ENCODE data around the gene ADGRV1. TPM values are rescaled to one million over a fixed set of nuclear protein-coding genes. Genes with fewer than 3 reads are reported as not detected.
"Not testable (repeated sequence)": the region's sequence is repeated elsewhere in the genome, so short reads cannot be mapped to it uniquely, and the experiment has no call there.

ADGRV1 gene
- total RNA-seq, 2 experiments from 2014 or later: 0.26 TPM; not detected in 1

DNA sequence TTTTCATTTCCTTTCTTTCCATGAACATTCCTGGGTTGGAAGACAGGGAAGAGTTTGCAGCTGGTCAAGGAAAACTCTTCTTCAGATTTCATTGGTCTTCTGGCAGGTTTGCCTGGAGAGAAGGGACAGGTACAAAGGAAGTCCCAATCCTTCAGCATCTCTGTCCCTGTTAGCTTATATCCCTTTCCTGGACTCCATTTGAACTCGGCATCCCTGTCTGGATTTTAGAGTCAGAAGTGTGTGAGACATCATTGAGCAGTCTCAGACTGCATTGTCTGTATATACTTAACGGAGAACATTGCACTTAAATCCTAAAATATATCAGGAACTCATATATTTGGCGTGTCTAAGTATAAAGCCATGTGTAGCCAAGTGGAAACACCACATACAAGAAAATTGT, 54.9 kb downstream of the ADGRV1 start:
- Mint-ChIP-seq H3K36me3 (ENCODE audit: low read depth) (no peaks in the 10 kb centered on the region), H3K4me3 (no peak overlapping the region), H3K9me3 (ENCODE audit: insufficient read depth) (no peaks in the 10 kb centered on the region), H3K4me1 (ENCODE audit: low read depth) (no peaks in the 10 kb centered on the region), H3K27ac (no peak overlapping the region), H3K27me3 (ENCODE audit: low read depth) (no peaks in the 10 kb centered on the region)
- no peak for DNase-seq
- ATAC-seq: no peak
- CTCF ChIA-PET: no interaction called here
- POLR2A ChIA-PET: interaction anchor here (0.6 kb wide), 1 partner anchor 223 kb away, joined by 3 read pairs; no protein-coding TSS in a partner anchor

GRCh38 chr5:90613918-90614504, 55.4 kb downstream of the ADGRV1 start:
- H3K27me3 Mint-ChIP-seq (ENCODE audit: low read depth): no peaks in the 10 kb centered on the region
- DNase-seq (no peak), ATAC-seq (no peak)
- no peak overlapping the region for H3K27ac Mint-ChIP-seq
- no peaks in the 10 kb centered on the region for H3K9me3 Mint-ChIP-seq (ENCODE audit: insufficient read depth)
- no peaks in the 10 kb centered on the region for H3K36me3 Mint-ChIP-seq (ENCODE audit: low read depth)
- ChIA-PET POLR2A (interaction anchor here (0.6 kb wide), 1 partner anchor 223 kb away, joined by 3 read pairs; no protein-coding TSS in a partner anchor), CTCF (interaction anchor here (1.0 kb wide), 1 partner anchor 15 kb away, joined by 4 read pairs; no protein-coding TSS in a partner anchor)
- no peaks in the 10 kb centered on the region for H3K4me1 Mint-ChIP-seq (ENCODE audit: low read depth)
- H3K4me3 Mint-ChIP-seq: no peak overlapping the region

DNA sequence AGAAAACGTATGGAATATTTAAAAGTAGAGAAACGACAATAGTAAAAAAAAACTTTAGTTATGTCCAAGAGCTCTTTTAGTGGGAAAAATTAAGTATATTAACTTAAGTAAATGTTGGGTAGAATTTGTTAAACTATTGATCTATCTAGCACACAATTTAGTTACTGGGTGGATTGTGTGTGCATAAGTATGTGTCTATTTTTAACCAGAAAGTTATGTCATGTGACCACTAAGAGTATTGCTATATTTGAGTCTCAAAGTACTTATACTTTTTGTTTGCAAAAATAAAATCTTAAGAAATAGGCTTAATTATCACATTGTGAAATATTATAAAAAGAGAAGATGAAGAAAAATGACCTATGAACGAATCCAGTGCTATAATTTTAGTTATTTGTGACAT, 56.8 kb downstream of the ADGRV1 start:
- CTCF ChIA-PET: no interaction called here
- no peak overlapping the region for H3K4me3 Mint-ChIP-seq
- H3K36me3 Mint-ChIP-seq (ENCODE audit: low read depth): no peaks in the 10 kb centered on the region
- POLR2A ChIA-PET: no interaction called here
- H3K9me3 Mint-ChIP-seq (ENCODE audit: insufficient read depth): no peaks in the 10 kb centered on the region
- H3K27me3 Mint-ChIP-seq (ENCODE audit: low read depth): no peaks in the 10 kb centered on the region
- H3K27ac Mint-ChIP-seq: no peak overlapping the region
- DNase-seq (no peak), ATAC-seq (no peak)
- no peaks in the 10 kb centered on the region for H3K4me1 Mint-ChIP-seq (ENCODE audit: low read depth)

- Mint-ChIP-seq H3K4me1 (ENCODE audit: low read depth) (no peaks in the 10 kb centered on the region), H3K27ac (no peak overlapping the region), H3K9me3 (ENCODE audit: insufficient read depth) (no peaks in the 10 kb centered on the region), H3K27me3 (ENCODE audit: low read depth) (no peaks in the 10 kb centered on the region), H3K4me3 (no peak overlapping the region), H3K36me3 (ENCODE audit: low read depth) (no peaks in the 10 kb centered on the region)
- ChIA-PET POLR2A (no interaction called here), CTCF (no interaction called here)
- ATAC-seq: no peak
- no peak for DNase-seq
Observed at GRCh38 chr5:90618071-90618470, 59.5 kb downstream of the ADGRV1 start.

GRCh38 chr5:90619762-90620161, 61.2 kb downstream of the ADGRV1 start:
- H3K4me1 Mint-ChIP-seq (ENCODE audit: low read depth); POLR2A ChIA-PET; H3K27me3 Mint-ChIP-seq (ENCODE audit: low read depth); H3K27ac Mint-ChIP-seq; H3K4me3 Mint-ChIP-seq; DNase-seq; H3K36me3 Mint-ChIP-seq (ENCODE audit: low read depth); H3K9me3 Mint-ChIP-seq (ENCODE audit: insufficient read depth); ATAC-seq; CTCF ChIA-PET: not testable (repeated sequence)

- ChIA-PET POLR2A (no interaction called here), CTCF (no interaction called here)
- DNase-seq (no peak), ATAC-seq (no peak)
- no peak overlapping the region for H3K27ac Mint-ChIP-seq
- no peaks in the 10 kb centered on the region for H3K9me3 Mint-ChIP-seq (ENCODE audit: insufficient read depth)
- no peaks in the 10 kb centered on the region for H3K4me1 Mint-ChIP-seq (ENCODE audit: low read depth)
- no peak overlapping the region for H3K4me3 Mint-ChIP-seq
- no peaks in the 10 kb centered on the region for H3K27me3 Mint-ChIP-seq (ENCODE audit: low read depth)
- H3K36me3 Mint-ChIP-seq (ENCODE audit: low read depth): no peaks in the 10 kb centered on the region
Observed at GRCh38 chr5:90621848-90622247, 63.3 kb downstream of the ADGRV1 start.

- Mint-ChIP-seq H3K4me1 (ENCODE audit: low read depth) (no peaks in the 10 kb centered on the region), H3K4me3 (no peak overlapping the region), H3K27me3 (ENCODE audit: low read depth) (no peaks in the 10 kb centered on the region), H3K27ac (no peak overlapping the region), H3K36me3 (ENCODE audit: low read depth) (no peaks in the 10 kb centered on the region), H3K9me3 (ENCODE audit: insufficient read depth) (no peaks in the 10 kb centered on the region)
- no peak for ATAC-seq
- CTCF ChIA-PET: no interaction called here
- POLR2A ChIA-PET: no interaction called here
- no peak for DNase-seq
Observed at GRCh38 chr5:90626493-90626892, 67.9 kb downstream of the ADGRV1 start.

DNA sequence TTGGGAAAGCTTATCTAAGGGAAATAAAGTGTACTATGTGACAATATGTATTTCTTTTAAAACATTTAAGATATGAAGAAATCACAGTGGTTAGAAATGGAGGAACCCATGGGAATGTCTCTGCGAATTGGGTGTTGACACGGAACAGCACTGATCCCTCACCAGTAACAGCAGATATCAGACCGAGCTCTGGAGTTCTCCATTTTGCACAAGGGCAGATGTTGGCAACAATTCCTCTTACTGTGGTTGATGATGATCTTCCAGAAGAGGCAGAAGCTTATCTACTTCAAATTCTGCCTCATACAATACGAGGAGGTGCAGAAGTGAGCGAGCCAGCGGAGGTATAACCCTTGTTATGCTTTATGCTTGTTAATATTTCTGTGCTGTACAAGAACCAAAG, 69.9 kb downstream of the ADGRV1 start:
- Mint-ChIP-seq H3K27me3 (ENCODE audit: low read depth) (no peaks in the 10 kb centered on the region), H3K9me3 (ENCODE audit: insufficient read depth) (no peaks in the 10 kb centered on the region), H3K36me3 (ENCODE audit: low read depth) (no peaks in the 10 kb centered on the region), H3K4me3 (no peak overlapping the region), H3K4me1 (ENCODE audit: low read depth) (no peaks in the 10 kb centered on the region), H3K27ac (no peak overlapping the region)
- ATAC-seq (no peak), DNase-seq (no peak)
- ChIA-PET CTCF (no interaction called here), POLR2A (no interaction called here)

DNA sequence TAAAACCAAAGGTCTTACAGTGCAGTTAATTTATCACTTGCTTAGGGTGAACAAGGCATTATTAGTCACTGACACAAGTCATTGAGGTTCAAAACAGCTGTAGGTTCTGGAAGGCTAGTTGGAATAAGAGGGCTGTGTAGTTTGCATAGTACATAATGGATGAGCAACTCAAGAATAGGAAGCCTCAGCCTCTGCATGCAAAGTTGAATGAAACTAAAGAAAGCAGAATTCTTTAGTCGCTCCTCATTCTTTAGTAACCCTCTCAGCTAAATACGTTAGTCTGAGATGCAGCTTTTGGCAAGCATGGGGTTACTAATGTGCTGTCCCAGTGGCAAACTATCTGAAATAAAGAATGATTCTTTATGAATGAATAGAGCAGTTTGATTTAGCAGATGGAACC, 74.2 kb downstream of the ADGRV1 start:
- Mint-ChIP-seq H3K36me3 (ENCODE audit: low read depth) (no peaks in the 10 kb centered on the region), H3K27me3 (ENCODE audit: low read depth) (peaks cover 3% of the 10 kb centered on the region), H3K27ac (no peak overlapping the region), H3K4me1 (ENCODE audit: low read depth) (no peaks in the 10 kb centered on the region), H3K4me3 (no peak overlapping the region), H3K9me3 (ENCODE audit: insufficient read depth) (no peaks in the 10 kb centered on the region)
- ATAC-seq (no peak), DNase-seq (no peak)
- ChIA-PET CTCF (no interaction called here), POLR2A (no interaction called here)

DNA sequence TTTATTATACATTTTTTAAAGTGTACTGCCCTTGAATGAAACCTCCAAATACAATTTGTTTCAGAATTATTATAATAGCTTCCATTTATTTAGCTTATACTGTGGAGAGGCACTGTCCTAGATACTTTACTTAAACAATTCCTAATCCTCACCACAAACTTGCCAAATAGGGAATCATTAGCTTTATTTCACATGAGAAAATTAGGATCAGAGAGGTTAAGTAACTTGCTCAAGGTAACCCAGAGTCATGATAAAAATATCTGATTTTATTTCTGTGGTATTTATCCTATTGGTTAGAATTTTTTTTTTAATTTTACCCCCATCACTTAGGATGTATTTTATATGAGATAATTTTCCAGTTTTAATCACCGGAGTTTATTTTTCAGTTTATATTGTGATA, 78.4 kb downstream of the ADGRV1 start:
- H3K4me1 Mint-ChIP-seq (ENCODE audit: low read depth): no peaks in the 10 kb centered on the region
- POLR2A ChIA-PET: no interaction called here

GRCh38 chr5:90637731-90638130, 79.1 kb downstream of the ADGRV1 start:
- no peaks in the 10 kb centered on the region for H3K4me1 Mint-ChIP-seq (ENCODE audit: low read depth)

More for the DNA sequence above, 78.4 kb downstream of the ADGRV1 start:
- no peaks in the 10 kb centered on the region for H3K36me3 Mint-ChIP-seq (ENCODE audit: low read depth)
- no peaks in the 10 kb centered on the region for H3K9me3 Mint-ChIP-seq (ENCODE audit: insufficient read depth)
- CTCF ChIA-PET: interaction anchor here (1.1 kb wide), 1 partner anchor 146 kb away, joined by 3 read pairs; no protein-coding TSS in a partner anchor
- ATAC-seq (no peak), DNase-seq (no peak)
- no peak overlapping the region for H3K4me3 Mint-ChIP-seq
- H3K27ac Mint-ChIP-seq: no peak overlapping the region
- peaks cover 6% of the 10 kb centered on the region for H3K27me3 Mint-ChIP-seq (ENCODE audit: low read depth)

DNA sequence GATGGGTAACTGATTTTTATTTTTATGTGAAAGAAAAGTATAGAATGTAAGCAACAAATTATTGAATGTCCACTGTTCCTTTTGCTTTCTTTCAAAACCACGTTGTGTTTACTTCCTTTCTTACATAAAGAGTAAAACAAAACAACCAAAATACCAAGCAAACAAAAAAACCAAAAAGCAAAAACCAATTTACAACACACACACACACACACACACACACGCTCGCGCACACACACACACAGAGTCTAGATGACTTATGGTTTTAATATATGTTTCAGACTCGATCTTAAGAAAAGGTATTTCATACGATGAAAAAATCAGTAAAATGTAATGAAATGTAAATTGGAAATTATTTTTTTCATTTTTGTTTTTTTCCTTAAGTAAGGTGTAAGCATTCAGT, 80.3 kb downstream of the ADGRV1 start:
- no peaks in the 10 kb centered on the region for H3K9me3 Mint-ChIP-seq (ENCODE audit: insufficient read depth)
- POLR2A ChIA-PET: no interaction called here
- CTCF ChIA-PET: no interaction called here

More at GRCh38 chr5:90637731-90638130, 79.1 kb downstream of the ADGRV1 start:
- ChIA-PET POLR2A (no interaction called here), CTCF (no interaction called here)
- Mint-ChIP-seq H3K36me3 (ENCODE audit: low read depth) (no peaks in the 10 kb centered on the region), H3K27ac (no peak overlapping the region), H3K9me3 (ENCODE audit: insufficient read depth) (no peaks in the 10 kb centered on the region), H3K4me3 (no peak overlapping the region), H3K27me3 (ENCODE audit: low read depth) (peaks cover 6% of the 10 kb centered on the region)
- ATAC-seq (no peak), DNase-seq (no peak)

DNA sequence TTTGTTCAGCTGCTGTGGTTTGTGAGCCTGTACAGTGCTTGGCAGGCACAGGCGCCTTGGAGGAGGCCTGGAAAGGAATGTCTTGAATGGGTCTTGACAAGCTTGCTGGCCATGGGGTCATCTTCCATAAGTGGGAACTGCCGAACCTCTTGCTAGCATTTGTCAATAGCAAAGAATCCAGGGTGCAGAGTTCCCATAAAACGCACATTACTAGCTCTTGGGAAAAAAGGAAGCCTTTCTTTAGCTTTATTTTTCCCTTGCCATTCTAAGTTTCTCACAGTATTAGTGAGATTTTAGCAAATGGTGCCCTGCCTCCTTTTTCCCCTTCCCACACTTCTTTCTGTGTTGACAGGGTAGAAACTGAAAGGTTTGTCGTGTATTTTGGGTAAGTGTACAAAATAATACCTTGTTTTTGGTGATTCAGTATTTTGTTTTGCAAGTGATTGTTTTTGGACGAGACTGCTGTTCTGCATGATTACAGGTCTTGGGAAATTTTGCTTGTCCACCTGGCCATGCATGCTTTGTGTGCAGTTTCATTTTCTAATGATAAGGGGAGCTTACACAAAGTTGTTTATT, 82.0 kb downstream of the ADGRV1 start:
- H3K36me3 Mint-ChIP-seq (ENCODE audit: low read depth): no peaks in the 10 kb centered on the region
- no peak overlapping the region for H3K4me3 Mint-ChIP-seq
- H3K9me3 Mint-ChIP-seq (ENCODE audit: insufficient read depth): no peaks in the 10 kb centered on the region
- CTCF ChIA-PET: no interaction called here
- H3K27me3 Mint-ChIP-seq (ENCODE audit: low read depth): peaks cover 2% of the 10 kb centered on the region
- POLR2A ChIA-PET: no interaction called here
- DNase-seq (no peak), ATAC-seq (no peak)
- no peak overlapping the region for H3K27ac Mint-ChIP-seq
- H3K4me1 Mint-ChIP-seq (ENCODE audit: low read depth): no peaks in the 10 kb centered on the region

More for the DNA sequence above, 80.3 kb downstream of the ADGRV1 start:
- no peaks in the 10 kb centered on the region for H3K36me3 Mint-ChIP-seq (ENCODE audit: low read depth)
- no peak overlapping the region for H3K27ac Mint-ChIP-seq
- peaks cover 6% of the 10 kb centered on the region for H3K27me3 Mint-ChIP-seq (ENCODE audit: low read depth)
- DNase-seq (no peak), ATAC-seq (no peak)
- no peak overlapping the region for H3K4me3 Mint-ChIP-seq
- H3K4me1 Mint-ChIP-seq (ENCODE audit: low read depth): no peaks in the 10 kb centered on the region

Measured in activated CD8-positive, alpha-beta T cell treated with anti-CD3 and anti-CD28 coated beads, Interleukin-2, amount 10 ng/mL, durations not matched to agents 7 days and 5 days (primary cell).